GM06990 (cell line): ENCODE data around the gene PRSS8.
"Not testable (repeated sequence)": the region's sequence is repeated elsewhere in the genome, so short reads cannot be mapped to it uniquely, and the experiment has no call there.

ENCODE experiments used
- DNase-seq: peaks from one replicate; pipeline ENCODE4 v3.0.0-alpha.2; 2011; ENCODE audit not compliant: insufficient read length; ENCODE audit errors: extremely low read depth
- H3K27me3 ChIP-seq: replicated peaks from 2 replicates; pipeline ENCODE4 v1.6.0; 2011; ENCODE audit warnings: low read length; ENCODE audit not compliant: control insufficient read depth, insufficient read depth
- H3K36me3 ChIP-seq: 2 replicates; pipeline ENCODE4 v1.5.1; 2011; ENCODE audit warnings: low read length; ENCODE audit not compliant: control insufficient read depth, insufficient read depth
- H3K4me3 ChIP-seq: replicated peaks from 2 replicates; pipeline ENCODE4 v1.5.1; 2011; ENCODE audit warnings: low read depth, mild to moderate bottlenecking, control low read depth, low read length
- TF ChIP-seq, protein P1 (sequence below): IDR thresholded peaks from 2 replicates; pipeline ENCODE4 v1.5.1; 2011; ENCODE audit warnings: low read length, control low read depth, mild to moderate bottlenecking, inconsistent platforms; ENCODE audit not compliant: insufficient read depth, poor library complexity, severe bottlenecking

The PRSS8 gene

GRCh38 chr16:31157136-31157535 lies 21.6 kb upstream of the PRSS8 start:
- TF ChIP-seq, protein P1, sequence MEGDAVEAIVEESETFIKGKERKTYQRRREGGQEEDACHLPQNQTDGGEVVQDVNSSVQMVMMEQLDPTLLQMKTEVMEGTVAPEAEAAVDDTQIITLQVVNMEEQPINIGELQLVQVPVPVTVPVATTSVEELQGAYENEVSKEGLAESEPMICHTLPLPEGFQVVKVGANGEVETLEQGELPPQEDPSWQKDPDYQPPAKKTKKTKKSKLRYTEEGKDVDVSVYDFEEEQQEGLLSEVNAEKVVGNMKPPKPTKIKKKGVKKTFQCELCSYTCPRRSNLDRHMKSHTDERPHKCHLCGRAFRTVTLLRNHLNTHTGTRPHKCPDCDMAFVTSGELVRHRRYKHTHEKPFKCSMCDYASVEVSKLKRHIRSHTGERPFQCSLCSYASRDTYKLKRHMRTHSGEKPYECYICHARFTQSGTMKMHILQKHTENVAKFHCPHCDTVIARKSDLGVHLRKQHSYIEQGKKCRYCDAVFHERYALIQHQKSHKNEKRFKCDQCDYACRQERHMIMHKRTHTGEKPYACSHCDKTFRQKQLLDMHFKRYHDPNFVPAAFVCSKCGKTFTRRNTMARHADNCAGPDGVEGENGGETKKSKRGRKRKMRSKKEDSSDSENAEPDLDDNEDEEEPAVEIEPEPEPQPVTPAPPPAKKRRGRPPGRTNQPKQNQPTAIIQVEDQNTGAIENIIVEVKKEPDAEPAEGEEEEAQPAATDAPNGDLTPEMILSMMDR = no peak
- DNase-seq = no peak
- Histone ChIP-seq H3K27me3 (no peaks in the 10 kb centered on the region), H3K4me3 (no peak overlapping the region; the same call in 1 of the 2 replicates), H3K36me3 (no peaks in the 10 kb centered on the region)

DNA sequence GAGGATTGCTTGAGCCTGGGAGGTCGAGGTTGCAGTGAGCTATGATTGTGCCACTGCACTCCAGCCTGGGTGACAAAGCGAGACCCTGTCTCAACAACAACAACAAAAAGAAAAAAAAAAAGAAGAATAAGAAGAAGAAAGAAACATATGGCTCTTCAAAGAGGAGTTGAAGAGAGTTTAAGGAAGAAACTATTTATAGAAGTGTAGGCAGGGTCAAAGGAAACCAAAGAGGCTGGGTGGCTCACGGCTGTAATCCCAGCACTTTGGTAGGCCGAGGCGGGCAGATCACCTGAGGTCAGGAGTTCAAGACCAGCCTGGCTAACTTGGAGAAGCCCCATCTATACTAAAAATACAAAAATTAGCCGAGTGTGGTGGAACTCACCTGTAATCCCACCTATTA lies 15.4 kb upstream of the PRSS8 start:
- not testable (repeated sequence) for H3K36me3 ChIP-seq, DNase-seq

DNA sequence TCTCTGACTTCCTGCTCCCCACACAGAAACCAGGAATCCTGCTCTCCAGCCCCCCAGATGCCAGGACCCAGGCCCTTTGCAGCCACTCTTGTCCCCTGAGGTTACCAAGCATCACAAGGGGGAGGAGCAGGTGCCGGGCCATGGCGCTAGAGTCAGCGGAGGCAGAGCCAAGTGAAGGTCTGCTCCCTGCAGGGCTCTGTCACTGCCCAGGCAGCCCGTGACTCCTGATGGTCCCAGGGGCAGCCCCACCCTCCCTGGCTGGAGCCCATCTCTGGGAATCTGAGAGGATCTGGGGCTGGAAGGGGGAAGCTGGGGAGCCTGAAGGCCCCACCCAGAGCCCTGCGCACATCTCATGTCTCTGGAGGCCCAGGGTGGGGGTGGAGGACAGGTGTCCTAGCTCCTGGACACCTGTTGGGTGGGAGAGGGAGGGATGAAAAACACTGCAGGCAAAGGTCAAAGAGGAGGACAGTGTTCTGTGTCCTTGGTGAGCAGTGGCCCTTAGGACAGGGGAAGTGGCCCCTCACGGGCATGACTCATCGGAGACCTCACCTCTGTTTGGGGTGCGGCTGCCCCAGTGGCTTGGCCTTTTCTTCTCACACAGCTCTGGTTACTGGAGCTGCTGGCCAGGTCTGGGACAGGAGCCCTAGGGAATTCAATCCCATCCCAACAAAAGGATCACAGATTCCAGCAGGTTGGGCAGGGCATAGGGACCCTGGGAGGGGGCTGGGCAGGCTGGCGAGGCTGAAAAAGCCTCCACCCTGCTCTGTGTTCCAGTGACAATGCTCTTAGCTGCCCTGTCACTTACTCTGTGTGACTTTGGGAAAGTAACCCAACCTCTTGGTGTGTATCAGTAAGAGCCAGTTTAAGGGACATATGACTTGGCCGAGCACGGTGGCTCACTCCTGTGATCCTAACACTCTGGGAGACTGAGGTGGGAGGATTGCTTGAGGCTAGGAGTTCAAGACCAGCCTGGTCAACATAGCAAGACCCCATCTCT lies 14.7 kb upstream of the PRSS8 start, which contains the start of gene PRSS36:
TSS of gene PRSS36 (minus strand) at position 173 of the 997 bp plus-strand sequence. CDS start at position 142, 31 bp downstream.
- DNase-seq = no peak
- TF ChIP-seq, protein P1 = no peak
- H3K36me3 ChIP-seq = no peaks in the 10 kb centered on the region
- no peaks in the 10 kb centered on the region for H3K27me3 ChIP-seq
- no peak within 1 kb of the TSS for H3K4me3 ChIP-seq

More for the DNA sequence above, 15.4 kb upstream of the PRSS8 start:
- H3K27me3 ChIP-seq, H3K4me3 ChIP-seq: not testable (repeated sequence)

DNA sequence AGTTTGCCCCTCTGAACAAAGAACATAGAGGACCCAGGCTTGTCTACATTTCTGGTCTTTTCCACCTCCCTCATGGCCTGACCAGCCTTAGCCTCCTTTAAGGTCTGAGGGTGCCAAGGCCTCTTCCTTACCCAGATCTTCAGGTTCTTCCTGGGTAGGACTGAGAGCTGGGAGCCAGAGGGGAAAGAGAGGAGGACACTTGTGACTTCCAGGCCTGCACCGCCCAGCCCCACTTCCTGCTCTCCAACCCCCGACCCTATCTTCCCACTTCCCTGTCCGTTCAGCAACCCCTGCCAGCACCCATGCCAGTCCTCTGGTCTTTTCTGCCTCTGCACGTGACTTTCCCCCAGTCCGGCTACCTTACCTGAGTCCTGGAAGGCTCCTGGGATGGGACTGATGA lies 13.8 kb upstream of the PRSS8 start:
- TF ChIP-seq, protein P1 = no peak
- Histone ChIP-seq H3K4me3 (no peak overlapping the region), H3K27me3 (no peaks in the 10 kb centered on the region), H3K36me3 (no peaks in the 10 kb centered on the region)
- DNase-seq = no peak

GRCh38 chr16:31148896-31149295 lies 13.4 kb upstream of the PRSS8 start:
- TF ChIP-seq, protein P1 = no peak
- no peaks in the 10 kb centered on the region for H3K36me3 ChIP-seq
- DNase-seq = no peak
- H3K27me3 ChIP-seq = no peaks in the 10 kb centered on the region
- no peak overlapping the region for H3K4me3 ChIP-seq

- TF ChIP-seq, protein P1 = no peak
- no peak for DNase-seq
- Histone ChIP-seq H3K36me3 (no peaks in the 10 kb centered on the region), H3K27me3 (no peaks in the 10 kb centered on the region), H3K4me3 (no peak overlapping the region)
Observed at GRCh38 chr16:31148281-31148728, 12.8 kb upstream of the PRSS8 start.
